Measurements from ENCODE around the gene NYNRIN. TPM values are rescaled to one million over a fixed set of nuclear protein-coding genes. Genes with fewer than 3 reads are reported as not detected.
"Not testable (repeated sequence)": the region's sequence is repeated elsewhere in the genome, so short reads cannot be mapped to it uniquely, and the experiment has no call there.

The NYNRIN gene
- total RNA-seq, 1 experiment from 2014 or later: 18.7 TPM

DNA sequence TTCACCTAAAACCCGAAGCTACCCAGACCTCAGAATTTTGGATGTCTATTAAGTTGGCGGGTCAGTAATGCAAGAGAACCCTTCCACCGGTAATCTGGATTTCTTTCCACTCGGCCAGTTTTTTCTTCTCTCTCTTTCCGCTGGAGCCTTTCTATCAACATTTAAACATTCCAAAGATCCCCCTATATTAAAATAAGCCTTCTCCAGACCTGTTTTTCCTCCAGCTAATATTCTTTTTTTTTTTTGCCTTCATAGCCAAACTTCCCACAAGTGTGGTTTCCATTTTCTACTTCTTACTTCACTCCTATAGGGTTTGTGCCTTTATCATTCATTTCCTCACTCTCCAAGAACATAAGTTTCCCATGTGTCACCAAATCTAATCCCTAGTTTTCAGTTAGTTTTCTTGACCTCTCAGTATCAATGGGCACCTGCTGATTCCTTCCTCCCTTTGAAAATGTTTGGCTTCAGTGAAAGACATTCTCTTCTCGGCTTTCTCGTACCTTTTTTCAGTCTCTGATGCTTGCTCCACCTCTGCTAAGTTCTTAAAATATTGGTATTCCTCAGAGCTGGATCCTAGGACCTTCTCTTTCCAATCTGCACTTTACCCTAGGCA, 44.4 kb downstream of the NYNRIN start:
- no peak overlapping the region for H4K8ac ChIP-seq (replicated peaks; ENCODE audit: insufficient read length, low read depth, low read length)
- H2BK15ac ChIP-seq (ENCODE audit: low read depth, low read length): no peak overlapping the region
- H3K9ac ChIP-seq (ENCODE audit: extremely low read depth, insufficient read length, low read length): peak overlapping the region; percentile 85
- peaks cover 10% of the 10 kb centered on the region for H3K23me2 ChIP-seq (ENCODE audit: insufficient read length, low read depth, low read length, poor library complexity, severe bottlenecking)
- H2BK5ac ChIP-seq (ENCODE audit: insufficient read length, low read length): no peak overlapping the region
- H3K18ac ChIP-seq (ENCODE audit: insufficient read length, low read depth, low read length): no peak overlapping the region
- peak overlapping the region; percentile 69 for H3K4me2 ChIP-seq (ENCODE audit: insufficient read depth, insufficient read length, low read length)
- no peak for DNase-seq
- no peak overlapping the region for H2BK120ac ChIP-seq (ENCODE audit: low read depth, low read length, poor library complexity, severe bottlenecking)
- no peak for TF ChIP-seq CTCF (conservative IDR thresholded peaks at IDR 0.05)
- peaks cover 2% of the 10 kb centered on the region for H3K79me1 ChIP-seq (ENCODE audit: insufficient read depth, low read depth, low read length, poor library complexity, severe bottlenecking)
- no peak overlapping the region for H2AK5ac ChIP-seq (ENCODE audit: insufficient read length, low read length)
- no peak overlapping the region for H4K5ac ChIP-seq (ENCODE audit: insufficient read length, low read depth, low read length)
- no peaks in the 10 kb centered on the region for H4K20me1 ChIP-seq (ENCODE audit: control insufficient read depth, insufficient read depth, insufficient read length)
- H3K14ac ChIP-seq (ENCODE audit: insufficient read depth, low read length): no peak overlapping the region
- no peak overlapping the region for H3K27ac ChIP-seq (ENCODE audit: insufficient read length, low read depth, low read length)
- H3K4me3 Mint-ChIP-seq: peak overlapping the region; percentile 90 to 91
- no peaks in the 10 kb centered on the region for H3K9me3 ChIP-seq (ENCODE audit: control insufficient read depth, low read depth, low read length)
- H3K27ac Mint-ChIP-seq: peak overlapping the region; percentile 99 to 100 (median 99)
- H3K4me1 ChIP-seq (ENCODE audit: insufficient read depth, low read length): no peaks in the 10 kb centered on the region
- H2BK20ac ChIP-seq (ENCODE audit: low read depth, low read length, poor library complexity, severe bottlenecking): no peak overlapping the region
- H4K91ac ChIP-seq (ENCODE audit: insufficient read length, low read depth, low read length): no peak overlapping the region
- H2AFZ ChIP-seq (ENCODE audit: low read length): peak overlapping the region; percentile 85
- H3K4me1 Mint-ChIP-seq: peaks cover 13 to 14% of the 10 kb centered on the region in 2 experiments
- no peak overlapping the region for H3T11ph ChIP-seq (ENCODE audit: low read length)
- WGBS (ENCODE audit: extremely low coverage, insufficient read length, low lambda C conversion rate): no CpG with 5 or more reads among the region's 7 CpGs
- H3K9me3 Mint-ChIP-seq: no peaks in the 10 kb centered on the region; a peak in 1 of 5 replicates
- H3K4ac ChIP-seq (ENCODE audit: low read depth, low read length): no peak overlapping the region
- peaks cover 18 to 33% (median 30%) of the 10 kb centered on the region in 3 experiments for H3K36me3 Mint-ChIP-seq (ENCODE audit: insufficient read depth in 1 of 3, low read depth in 3 of 3)
- H3K23ac ChIP-seq (ENCODE audit: insufficient read length, low read depth, low read length): no peak overlapping the region
- no peaks in the 10 kb centered on the region for H3K27me3 ChIP-seq (ENCODE audit: insufficient read depth, low read length)
- H2BK12ac ChIP-seq (ENCODE audit: insufficient read length, low read depth, low read length): no peak overlapping the region
- no peaks in the 10 kb centered on the region; the same call in 1 of the 2 replicates for H3K27me3 Mint-ChIP-seq (ENCODE audit: low read depth)
- no peaks in the 10 kb centered on the region for H3K79me2 ChIP-seq (ENCODE audit: insufficient read depth, low read length)
- H3K56ac ChIP-seq (ENCODE audit: insufficient read length, low read depth, low read length): no peak overlapping the region

- not testable (repeated sequence) for H3K18ac ChIP-seq (ENCODE audit: insufficient read length, low read depth, low read length); H4K8ac ChIP-seq (replicated peaks; ENCODE audit: insufficient read length, low read depth, low read length); H2BK15ac ChIP-seq (ENCODE audit: low read depth, low read length); H3K4me1 Mint-ChIP-seq; H3K9me3 ChIP-seq (ENCODE audit: control insufficient read depth, low read depth, low read length); H3K27me3 ChIP-seq (ENCODE audit: insufficient read depth, low read length); H2BK12ac ChIP-seq (ENCODE audit: insufficient read length, low read depth, low read length); H3K23me2 ChIP-seq (ENCODE audit: insufficient read length, low read depth, low read length, poor library complexity, severe bottlenecking); H2BK5ac ChIP-seq (ENCODE audit: insufficient read length, low read length); H3K56ac ChIP-seq (ENCODE audit: insufficient read length, low read depth, low read length); H3K14ac ChIP-seq (ENCODE audit: insufficient read depth, low read length); H2BK120ac ChIP-seq (ENCODE audit: low read depth, low read length, poor library complexity, severe bottlenecking); H4K20me1 ChIP-seq (ENCODE audit: control insufficient read depth, insufficient read depth, insufficient read length); H3K27ac Mint-ChIP-seq; H3K4me2 ChIP-seq (ENCODE audit: insufficient read depth, insufficient read length, low read length); H3K79me1 ChIP-seq (ENCODE audit: insufficient read depth, low read depth, low read length, poor library complexity, severe bottlenecking); H3K9ac ChIP-seq (ENCODE audit: extremely low read depth, insufficient read length, low read length); H3T11ph ChIP-seq (ENCODE audit: low read length); H3K4ac ChIP-seq (ENCODE audit: low read depth, low read length); H2AFZ ChIP-seq (ENCODE audit: low read length); H4K5ac ChIP-seq (ENCODE audit: insufficient read length, low read depth, low read length); H2AK5ac ChIP-seq (ENCODE audit: insufficient read length, low read length); DNase-seq; H3K27me3 Mint-ChIP-seq (ENCODE audit: low read depth); H4K91ac ChIP-seq (ENCODE audit: insufficient read length, low read depth, low read length); H2BK20ac ChIP-seq (ENCODE audit: low read depth, low read length, poor library complexity, severe bottlenecking); H3K4me1 ChIP-seq (ENCODE audit: insufficient read depth, low read length); H3K4me3 Mint-ChIP-seq; H3K27ac ChIP-seq (ENCODE audit: insufficient read length, low read depth, low read length); H3K23ac ChIP-seq (ENCODE audit: insufficient read length, low read depth, low read length); H3K79me2 ChIP-seq (ENCODE audit: insufficient read depth, low read length)
- peaks cover 25 to 31% of the 10 kb centered on the region in 2 experiments for H3K9me3 Mint-ChIP-seq
- H3K36me3 Mint-ChIP-seq (ENCODE audit: insufficient read depth in 1 of 3, low read depth in 3 of 3): peaks cover 13 to 19% (median 19%) of the 10 kb centered on the region in 3 experiments
- WGBS (ENCODE audit: extremely low coverage, insufficient read length, low lambda C conversion rate): no CpG with 5 or more reads among the region's 2 CpGs
Observed at GRCh38 chr14:24450828-24451227, 52.0 kb downstream of the NYNRIN start.
